Osteoblast (primary cell): ENCODE measurements around the gene AKAP11. TPM values are rescaled to one million over a fixed set of nuclear protein-coding genes. Genes with fewer than 3 reads are reported as not detected.

ENCODE experiments used
- DNase-seq: peaks from one replicate; pipeline ENCODE4 v3.0.0; 2011; ENCODE audit warnings: low spot score, mixed read lengths; ENCODE audit not compliant: insufficient read length; ENCODE audit errors: missing footprints
- H2AFZ ChIP-seq: 2 replicates; pipeline ENCODE4 v1.6.0; 2011; ENCODE audit warnings: mild to moderate bottlenecking, low read length
- H3K27ac ChIP-seq: 2 replicates; pipeline ENCODE4 v1.5.1; 2011; ENCODE audit warnings: mild to moderate bottlenecking, low read depth, low read length, moderate library complexity
- H3K27me3 ChIP-seq: 2 replicates; pipeline ENCODE4 v1.6.0; 2012; ENCODE audit warnings: mild to moderate bottlenecking, control low read depth, inconsistent platforms, low read length, moderate library complexity; ENCODE audit not compliant: insufficient read depth
- H3K36me3 ChIP-seq: 2 replicates; pipeline ENCODE4 v1.5.1; 2011; ENCODE audit warnings: mild to moderate bottlenecking, low read length, control low read depth, moderate library complexity; ENCODE audit not compliant: insufficient read depth
- H3K4me1 ChIP-seq: 2 replicates; pipeline ENCODE4 v1.5.1; 2011; ENCODE audit warnings: mild to moderate bottlenecking, low read length, control low read depth, moderate library complexity; ENCODE audit not compliant: insufficient read depth
- H3K4me2 ChIP-seq: 2 replicates; pipeline ENCODE4 v1.6.0; 2011; ENCODE audit warnings: mild to moderate bottlenecking, low read length; ENCODE audit not compliant: insufficient read depth
- H3K4me3 ChIP-seq: fragments of 200-600 bp; sonication (generic); 3 replicates; pipeline ENCODE4 v1.5.1; 2012; ENCODE audit warnings: mild to moderate bottlenecking, low read length, inconsistent platforms; ENCODE audit not compliant: insufficient read depth
- H3K79me2 ChIP-seq: 2 replicates; pipeline ENCODE4 v1.6.0; 2012; ENCODE audit warnings: mild to moderate bottlenecking, low read length, control low read depth, inconsistent platforms; ENCODE audit not compliant: insufficient read depth
- H3K9me3 ChIP-seq: 2 replicates; pipeline ENCODE4 v1.5.1; 2011; ENCODE audit warnings: low read depth, low read length, control low read depth
- H4K20me1 ChIP-seq: 2 replicates; pipeline ENCODE4 v1.6.0; 2012; ENCODE audit warnings: mild to moderate bottlenecking, low read length, control low read depth; ENCODE audit not compliant: insufficient read depth
- total RNA-seq: library from RNA; depleted of rRNA; stranded (reverse); fragments of >200 nt; gene quantifications from 2 replicates; pipeline ENCODE4 v1.2.3, GENCODE V29; 2012
- TF ChIP-seq, protein P1 (sequence below): IDR thresholded peaks from 2 replicates; pipeline ENCODE4 v1.5.1; 2011; ENCODE audit warnings: mild to moderate bottlenecking, low read depth, low read length, moderate library complexity; ENCODE audit errors: extremely low read depth

Gene AKAP11
- total RNA-seq, 1 donor: 29.3 TPM

- H3K4me2 ChIP-seq: no peak overlapping the region
- no peaks in the 10 kb centered on the region for H3K9me3 ChIP-seq
- H3K79me2 ChIP-seq: no peaks in the 10 kb centered on the region
- H3K27ac ChIP-seq: no peak overlapping the region
- peaks cover 5% of the 10 kb centered on the region for H3K4me1 ChIP-seq
- H3K27me3 ChIP-seq: no peaks in the 10 kb centered on the region
- H3K36me3 ChIP-seq: no peaks in the 10 kb centered on the region
- H4K20me1 ChIP-seq: no peaks in the 10 kb centered on the region
- H3K4me3 ChIP-seq: no peak overlapping the region
- TF ChIP-seq, protein P1, sequence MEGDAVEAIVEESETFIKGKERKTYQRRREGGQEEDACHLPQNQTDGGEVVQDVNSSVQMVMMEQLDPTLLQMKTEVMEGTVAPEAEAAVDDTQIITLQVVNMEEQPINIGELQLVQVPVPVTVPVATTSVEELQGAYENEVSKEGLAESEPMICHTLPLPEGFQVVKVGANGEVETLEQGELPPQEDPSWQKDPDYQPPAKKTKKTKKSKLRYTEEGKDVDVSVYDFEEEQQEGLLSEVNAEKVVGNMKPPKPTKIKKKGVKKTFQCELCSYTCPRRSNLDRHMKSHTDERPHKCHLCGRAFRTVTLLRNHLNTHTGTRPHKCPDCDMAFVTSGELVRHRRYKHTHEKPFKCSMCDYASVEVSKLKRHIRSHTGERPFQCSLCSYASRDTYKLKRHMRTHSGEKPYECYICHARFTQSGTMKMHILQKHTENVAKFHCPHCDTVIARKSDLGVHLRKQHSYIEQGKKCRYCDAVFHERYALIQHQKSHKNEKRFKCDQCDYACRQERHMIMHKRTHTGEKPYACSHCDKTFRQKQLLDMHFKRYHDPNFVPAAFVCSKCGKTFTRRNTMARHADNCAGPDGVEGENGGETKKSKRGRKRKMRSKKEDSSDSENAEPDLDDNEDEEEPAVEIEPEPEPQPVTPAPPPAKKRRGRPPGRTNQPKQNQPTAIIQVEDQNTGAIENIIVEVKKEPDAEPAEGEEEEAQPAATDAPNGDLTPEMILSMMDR: no peak
- H2AFZ ChIP-seq: no peak overlapping the region
- DNase-seq: no peak
These were observed 32.8 kb upstream of the AKAP11 start for GRCh38 chr13:42239161-42239560.

GRCh38 chr13:42239644-42240043 is 32.3 kb upstream of the AKAP11 start:
- no peak overlapping the region for H3K4me2 ChIP-seq
- H2AFZ ChIP-seq: no peak overlapping the region
- H3K4me1 ChIP-seq: peaks cover 5% of the 10 kb centered on the region
- H3K4me3 ChIP-seq: no peak overlapping the region
- no peak for DNase-seq
- no peaks in the 10 kb centered on the region for H3K79me2 ChIP-seq
- no peak overlapping the region for H3K27ac ChIP-seq
- no peaks in the 10 kb centered on the region for H3K36me3 ChIP-seq
- no peaks in the 10 kb centered on the region for H3K9me3 ChIP-seq
- no peaks in the 10 kb centered on the region for H4K20me1 ChIP-seq
- TF ChIP-seq, protein P1: no peak
- no peaks in the 10 kb centered on the region for H3K27me3 ChIP-seq

- Histone ChIP-seq H3K79me2 (no peaks in the 10 kb centered on the region), H3K4me3 (no peak overlapping the region), H3K27me3 (no peaks in the 10 kb centered on the region), H3K4me2 (no peak overlapping the region), H3K36me3 (no peaks in the 10 kb centered on the region), H3K4me1 (no peaks in the 10 kb centered on the region), H2AFZ (no peak overlapping the region), H3K27ac (no peak overlapping the region), H3K9me3 (no peaks in the 10 kb centered on the region), H4K20me1 (no peaks in the 10 kb centered on the region)
- DNase-seq: no peak
- TF ChIP-seq, protein P1: no peak
These were observed 25.4 kb upstream of the AKAP11 start for GRCh38 chr13:42246541-42246940.

DNA sequence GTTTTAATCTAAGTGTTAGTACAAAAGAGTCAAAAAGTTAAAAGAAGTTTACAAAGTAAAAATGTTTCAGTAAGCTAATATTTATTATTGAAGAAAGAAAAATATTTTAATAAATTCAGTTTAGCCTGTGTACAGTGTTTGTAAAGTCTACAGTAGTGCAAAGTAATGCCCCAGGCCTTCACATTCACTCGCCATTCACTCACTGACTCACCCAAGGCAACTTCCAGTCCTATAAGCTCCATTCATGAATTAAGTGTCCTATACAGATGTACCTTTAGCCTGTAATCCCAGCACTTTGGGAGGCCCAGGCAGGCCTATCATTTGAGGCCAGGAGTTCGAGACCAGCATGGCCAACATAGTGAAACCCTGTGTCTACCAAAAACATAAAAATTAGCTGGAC is 24.1 kb upstream of the AKAP11 start:
- Histone ChIP-seq H3K36me3 (no peaks in the 10 kb centered on the region), H3K4me3 (no peak overlapping the region), H3K27me3 (no peaks in the 10 kb centered on the region), H3K4me2 (no peak overlapping the region), H3K4me1 (no peaks in the 10 kb centered on the region), H2AFZ (no peak overlapping the region), H3K79me2 (no peaks in the 10 kb centered on the region), H4K20me1 (no peaks in the 10 kb centered on the region), H3K9me3 (no peaks in the 10 kb centered on the region), H3K27ac (no peak overlapping the region)
- no peak for DNase-seq
- TF ChIP-seq, protein P1: no peak
